Neural progenitor cell (in vitro differentiated cells): Measurements from ENCODE around the gene OTOS. TPM values are rescaled to one million over a fixed set of nuclear protein-coding genes. Genes with fewer than 3 reads are reported as not detected.

ENCODE experiments used
- DNase-seq: peaks from one replicate; pipeline ENCODE4 v3.0.0-alpha.2; 2016; ENCODE audit warnings: low spot score
- H2AFZ ChIP-seq: fragments of 200-600 bp; sonication (generic); replicated peaks from 2 replicates; pipeline ENCODE4 v1.6.1; 2016; ENCODE audit warnings: antibody characterized with exemption
- H3F3A ChIP-seq: fragments of 200-600 bp; sonication (generic); 2 replicates; pipeline ENCODE4 v1.6.1; 2016; ENCODE audit warnings: antibody characterized with exemption, low read depth
- H3K27ac ChIP-seq: fragments of 200-600 bp; sonication (generic); 2 replicates; pipeline ENCODE4 v1.5.1; 2016; ENCODE audit warnings: mild to moderate bottlenecking
- H3K27me3 ChIP-seq: fragments of 200-600 bp; sonication (generic); 2 replicates; pipeline ENCODE4 v1.6.1; 2016; ENCODE audit warnings: mild to moderate bottlenecking, moderate library complexity
- H3K36me3 ChIP-seq: fragments of 200-600 bp; sonication (generic); 2 replicates; pipeline ENCODE4 v1.5.1; 2016
- H3K4me1 ChIP-seq: fragments of 200-600 bp; sonication (generic); 2 replicates; pipeline ENCODE4 v1.6.1; 2016; ENCODE audit warnings: mixed run types
- H3K4me2 ChIP-seq: fragments of 200-600 bp; sonication (generic); 2 replicates; pipeline ENCODE4 v1.6.1; 2016
- H3K4me3 ChIP-seq: fragments of 200-600 bp; sonication (generic); 2 replicates; pipeline ENCODE4 v1.5.1; 2016
- H3K79me2 ChIP-seq: fragments of 200-600 bp; sonication (generic); 2 replicates; pipeline ENCODE4 v1.6.1; 2016; ENCODE audit warnings: low read depth
- H3K9ac ChIP-seq: fragments of 200-600 bp; sonication (generic); 2 replicates; pipeline ENCODE4 v1.6.1; 2016
- H3K9me3 ChIP-seq: fragments of 200-600 bp; sonication (generic); 2 replicates; pipeline ENCODE4 v1.5.1; 2016; ENCODE audit warnings: low read depth
- H4K20me1 ChIP-seq: fragments of 200-600 bp; sonication (generic); 2 replicates; pipeline ENCODE4 v1.6.1; 2016; ENCODE audit warnings: low read depth
- H3K27ac Mint-ChIP-seq: 3 replicates; pipeline ENCODE4 v1.8.0; 2021; ENCODE audit warnings: mixed read lengths
- H3K27me3 Mint-ChIP-seq: 2 replicates; pipeline ENCODE4 v1.8.0; 2022; ENCODE audit warnings: low read depth, mild to moderate bottlenecking, inconsistent platforms, moderate library complexity, mixed read lengths; ENCODE audit not compliant: insufficient read depth
- H3K36me3 Mint-ChIP-seq: 3 replicates; pipeline ENCODE4 v1.8.0; 2021; ENCODE audit warnings: mixed read lengths
- H3K4me1 Mint-ChIP-seq: 3 replicates; pipeline ENCODE4 v1.8.0; 2021; ENCODE audit warnings: mixed read lengths
- H3K4me3 Mint-ChIP-seq: 3 replicates; pipeline ENCODE4 v1.8.0; 2021; ENCODE audit warnings: mild to moderate bottlenecking, moderate library complexity, mixed read lengths
- H3K9me3 Mint-ChIP-seq: 3 replicates; pipeline ENCODE4 v1.8.0; 2020; ENCODE audit warnings: mixed read lengths
- EZH2 ChIP-seq: fragments of 200-600 bp; sonication (generic); IDR thresholded peaks from 2 replicates; pipeline ENCODE4 v1.6.1; 2017; ENCODE audit warnings: antibody characterized with exemption, mild to moderate bottlenecking, moderate library complexity
- EZH2phosphoT487 ChIP-seq: fragments of 200-600 bp; sonication (generic); IDR thresholded peaks from 2 replicates; pipeline ENCODE4 v1.6.1; 2017; ENCODE audit warnings: antibody characterized with exemption
- total RNA-seq: library from RNA; depleted of rRNA; stranded (reverse); fragments of >200 nt; gene quantifications from 2 replicates; pipeline ENCODE4 v1.2.3, GENCODE V29; 2015; ENCODE audit warnings: low replicate concordance
- TF ChIP-seq, protein P1 (sequence below): fragments of 200-600 bp; sonication (generic); IDR thresholded peaks from 2 replicates; pipeline ENCODE4 v1.5.1; 2017; ENCODE audit warnings: antibody characterized with exemption, mild to moderate bottlenecking

Gene OTOS
- total RNA-seq, 1 donor from 2014 or later = not detected

DNA sequence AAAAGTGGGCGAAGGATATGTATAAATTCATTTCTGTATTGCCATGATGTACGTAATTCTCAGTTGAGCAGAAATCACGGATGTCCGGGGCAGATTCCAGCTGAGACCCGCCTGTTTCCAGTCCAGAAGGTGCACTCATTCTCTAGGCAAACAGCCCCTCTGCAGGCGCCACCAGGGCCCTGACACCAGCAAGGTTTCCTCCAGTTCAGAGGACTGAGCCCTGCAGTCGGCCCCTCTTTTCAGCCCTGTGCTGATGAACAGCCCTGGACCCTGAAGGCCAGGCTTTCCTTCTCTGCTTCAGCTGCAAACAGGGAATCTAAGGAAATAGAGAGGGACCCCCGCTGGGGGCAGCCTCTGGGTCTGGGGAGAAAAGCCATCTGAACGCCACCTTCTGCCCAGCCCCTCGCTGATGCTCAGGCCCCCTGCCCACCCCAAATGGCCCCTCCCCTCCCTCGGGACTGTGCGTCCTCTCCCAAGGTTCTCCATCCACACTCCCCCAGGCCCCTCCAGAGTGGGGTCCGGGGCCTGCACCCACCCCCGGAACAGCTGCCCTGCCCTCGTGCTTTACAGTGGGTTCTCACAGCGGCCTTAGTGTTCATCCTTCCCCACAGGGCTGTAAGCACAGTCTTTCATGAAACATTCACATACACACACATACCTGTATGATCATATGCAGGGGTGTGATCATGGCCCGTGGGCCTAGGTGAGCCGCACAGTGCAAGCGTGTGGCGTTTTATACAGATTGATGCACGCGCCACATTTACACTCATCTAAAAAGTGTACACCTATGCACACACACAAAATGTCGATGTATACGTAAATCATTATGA lies 16.4 kb downstream of the OTOS start:
- Histone ChIP-seq H2AFZ (no peak overlapping the region), H3K4me2 (no peak overlapping the region), H3K4me3 (no peak overlapping the region), H3K9ac (no peak overlapping the region), H3K27ac (no peak overlapping the region), H3K27me3 (no peaks in the 10 kb centered on the region), H3F3A (no peaks in the 10 kb centered on the region), H4K20me1 (no peaks in the 10 kb centered on the region), H3K9me3 (no peaks in the 10 kb centered on the region), H3K79me2 (no peaks in the 10 kb centered on the region), H3K36me3 (no peaks in the 10 kb centered on the region), H3K4me1 (no peaks in the 10 kb centered on the region)
- DNase-seq = no peak
- Mint-ChIP-seq H3K4me1 (no peaks in the 10 kb centered on the region), H3K27ac (no peak overlapping the region), H3K4me3 (no peak overlapping the region), H3K36me3 (peaks cover 11% of the 10 kb centered on the region), H3K27me3 (peaks cover 4% of the 10 kb centered on the region), H3K9me3 (no peaks in the 10 kb centered on the region)
- TF ChIP-seq, protein P1, sequence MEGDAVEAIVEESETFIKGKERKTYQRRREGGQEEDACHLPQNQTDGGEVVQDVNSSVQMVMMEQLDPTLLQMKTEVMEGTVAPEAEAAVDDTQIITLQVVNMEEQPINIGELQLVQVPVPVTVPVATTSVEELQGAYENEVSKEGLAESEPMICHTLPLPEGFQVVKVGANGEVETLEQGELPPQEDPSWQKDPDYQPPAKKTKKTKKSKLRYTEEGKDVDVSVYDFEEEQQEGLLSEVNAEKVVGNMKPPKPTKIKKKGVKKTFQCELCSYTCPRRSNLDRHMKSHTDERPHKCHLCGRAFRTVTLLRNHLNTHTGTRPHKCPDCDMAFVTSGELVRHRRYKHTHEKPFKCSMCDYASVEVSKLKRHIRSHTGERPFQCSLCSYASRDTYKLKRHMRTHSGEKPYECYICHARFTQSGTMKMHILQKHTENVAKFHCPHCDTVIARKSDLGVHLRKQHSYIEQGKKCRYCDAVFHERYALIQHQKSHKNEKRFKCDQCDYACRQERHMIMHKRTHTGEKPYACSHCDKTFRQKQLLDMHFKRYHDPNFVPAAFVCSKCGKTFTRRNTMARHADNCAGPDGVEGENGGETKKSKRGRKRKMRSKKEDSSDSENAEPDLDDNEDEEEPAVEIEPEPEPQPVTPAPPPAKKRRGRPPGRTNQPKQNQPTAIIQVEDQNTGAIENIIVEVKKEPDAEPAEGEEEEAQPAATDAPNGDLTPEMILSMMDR = no peak
- TF ChIP-seq EZH2phosphoT487 = no peak
- TF ChIP-seq EZH2 = no peak

DNA sequence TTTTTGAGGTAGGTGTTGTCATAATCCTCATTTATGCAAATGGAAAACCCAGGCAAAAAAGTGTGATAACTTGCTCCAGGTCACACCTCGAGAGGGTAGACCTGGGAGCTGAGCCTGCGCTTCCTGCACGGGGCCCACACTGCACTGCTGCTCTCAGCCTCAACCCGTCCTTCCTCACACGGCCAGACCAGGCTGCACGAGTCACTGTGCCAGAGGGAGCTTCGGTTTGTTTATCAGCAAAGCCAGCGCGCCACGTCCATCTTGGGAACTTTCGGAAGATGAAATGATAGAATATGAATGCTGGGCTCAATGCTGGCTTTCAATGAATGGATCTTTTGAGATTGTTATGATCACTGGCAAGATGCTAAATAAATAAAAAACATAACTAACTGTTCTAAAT lies 18.8 kb downstream of the OTOS start:
- Histone ChIP-seq H3F3A (no peaks in the 10 kb centered on the region), H3K36me3 (no peaks in the 10 kb centered on the region), H3K79me2 (no peaks in the 10 kb centered on the region), H3K4me2 (no peak overlapping the region), H2AFZ (no peak overlapping the region), H3K27me3 (no peaks in the 10 kb centered on the region), H3K27ac (no peak overlapping the region), H4K20me1 (no peaks in the 10 kb centered on the region), H3K9ac (no peak overlapping the region), H3K4me1 (no peaks in the 10 kb centered on the region), H3K9me3 (no peaks in the 10 kb centered on the region), H3K4me3 (no peak overlapping the region)
- Mint-ChIP-seq H3K27me3 (peaks cover 2% of the 10 kb centered on the region), H3K36me3 (peaks cover 9% of the 10 kb centered on the region), H3K9me3 (no peaks in the 10 kb centered on the region), H3K4me3 (no peak overlapping the region), H3K27ac (no peak overlapping the region), H3K4me1 (no peaks in the 10 kb centered on the region)
- TF ChIP-seq EZH2 (no peak), EZH2phosphoT487 (no peak)
- TF ChIP-seq, protein P1 = no peak
- DNase-seq = no peak

DNA sequence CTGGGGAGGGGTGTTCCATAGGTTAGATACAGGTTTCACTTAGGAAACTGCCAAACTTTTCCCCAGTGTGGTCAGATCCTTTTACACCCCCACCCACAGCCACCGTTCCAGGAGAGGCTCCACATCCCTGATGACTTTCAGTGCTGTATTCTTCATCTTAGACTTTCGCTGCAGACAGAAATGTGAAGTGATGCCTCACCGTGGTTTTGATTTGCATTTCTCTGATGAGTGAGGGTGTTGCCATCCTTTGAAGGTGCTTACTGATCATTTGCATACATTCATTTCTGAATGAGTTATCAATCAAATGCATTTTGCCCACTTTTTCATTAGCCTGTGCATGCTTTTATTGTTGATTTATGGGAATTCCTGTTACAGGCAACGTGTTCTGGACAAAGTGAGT lies 19.3 kb downstream of the OTOS start:
- Histone ChIP-seq H3K9me3 (no peaks in the 10 kb centered on the region), H3K4me3 (no peak overlapping the region), H3K79me2 (no peaks in the 10 kb centered on the region), H3K4me1 (no peaks in the 10 kb centered on the region), H3K36me3 (no peaks in the 10 kb centered on the region), H4K20me1 (no peaks in the 10 kb centered on the region), H2AFZ (no peak overlapping the region), H3K27ac (no peak overlapping the region), H3K9ac (no peak overlapping the region), H3K4me2 (no peak overlapping the region), H3K27me3 (no peaks in the 10 kb centered on the region), H3F3A (no peaks in the 10 kb centered on the region)
- no peak for TF ChIP-seq EZH2
- TF ChIP-seq EZH2phosphoT487 = no peak
- TF ChIP-seq, protein P1 = no peak
- Mint-ChIP-seq H3K36me3 (peaks cover 5% of the 10 kb centered on the region), H3K27ac (no peak overlapping the region), H3K27me3 (peaks cover 2% of the 10 kb centered on the region), H3K4me1 (no peaks in the 10 kb centered on the region), H3K9me3 (peaks cover under 1% of the 10 kb centered on the region), H3K4me3 (no peak overlapping the region)
- DNase-seq = no peak
